ENCODE data around the gene TMEM50B.
A peak's percentile ranks its signal among the peaks of the same experiment; 100 is the strongest.

The TMEM50B gene

DNA sequence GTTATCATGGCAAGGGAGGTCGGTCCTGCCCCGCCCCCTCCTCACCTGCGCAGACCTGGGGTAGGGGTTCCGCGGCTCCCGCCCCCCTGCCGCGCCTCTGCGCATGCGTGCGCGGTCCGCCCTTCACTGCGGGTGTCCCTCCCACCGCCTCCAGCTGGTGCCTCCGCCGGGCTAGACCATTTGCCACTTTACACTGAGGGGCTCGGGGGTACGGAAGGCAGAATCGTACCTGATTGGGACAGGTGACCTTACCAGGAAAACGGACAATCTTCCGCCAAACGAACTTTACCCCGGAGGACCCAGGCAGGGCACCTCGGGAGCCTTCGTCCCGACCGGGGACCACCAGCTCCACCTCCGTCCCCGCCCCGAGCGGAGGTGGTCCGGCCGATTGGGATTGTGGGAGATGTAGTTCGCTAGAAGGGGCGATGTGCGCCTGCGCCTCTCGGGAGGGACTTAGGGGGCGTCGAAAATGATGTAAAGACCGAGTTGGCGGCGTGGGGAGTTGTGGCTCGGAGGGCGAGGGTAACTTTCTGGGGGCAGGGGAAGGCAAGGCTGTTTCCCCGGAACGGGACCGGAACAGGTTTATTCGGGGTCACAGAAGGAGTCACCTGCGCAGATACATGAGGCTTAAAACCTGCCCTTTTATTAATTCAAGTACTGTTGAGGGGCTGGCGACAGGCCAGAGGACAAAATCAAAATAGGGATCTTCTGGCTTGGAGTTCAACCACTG, 11.8 kb upstream of the TMEM50B start, which contains the start of gene DNAJC28:
Gene DNAJC28, minus strand, starts transcription at position 344 of the 730 bp plus-strand sequence. CDS start 2,323 bp downstream, outside the sequence.
- no peak for FAIRE-seq
- TF ChIP-seq, protein P1, sequence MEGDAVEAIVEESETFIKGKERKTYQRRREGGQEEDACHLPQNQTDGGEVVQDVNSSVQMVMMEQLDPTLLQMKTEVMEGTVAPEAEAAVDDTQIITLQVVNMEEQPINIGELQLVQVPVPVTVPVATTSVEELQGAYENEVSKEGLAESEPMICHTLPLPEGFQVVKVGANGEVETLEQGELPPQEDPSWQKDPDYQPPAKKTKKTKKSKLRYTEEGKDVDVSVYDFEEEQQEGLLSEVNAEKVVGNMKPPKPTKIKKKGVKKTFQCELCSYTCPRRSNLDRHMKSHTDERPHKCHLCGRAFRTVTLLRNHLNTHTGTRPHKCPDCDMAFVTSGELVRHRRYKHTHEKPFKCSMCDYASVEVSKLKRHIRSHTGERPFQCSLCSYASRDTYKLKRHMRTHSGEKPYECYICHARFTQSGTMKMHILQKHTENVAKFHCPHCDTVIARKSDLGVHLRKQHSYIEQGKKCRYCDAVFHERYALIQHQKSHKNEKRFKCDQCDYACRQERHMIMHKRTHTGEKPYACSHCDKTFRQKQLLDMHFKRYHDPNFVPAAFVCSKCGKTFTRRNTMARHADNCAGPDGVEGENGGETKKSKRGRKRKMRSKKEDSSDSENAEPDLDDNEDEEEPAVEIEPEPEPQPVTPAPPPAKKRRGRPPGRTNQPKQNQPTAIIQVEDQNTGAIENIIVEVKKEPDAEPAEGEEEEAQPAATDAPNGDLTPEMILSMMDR (IDR thresholded peaks at IDR 0.05; ENCODE audit: insufficient read depth, missing control alignments), result no peak
- peak; percentile 84 for DNase-seq (ENCODE audit: insufficient read length, low spot score)

DNA sequence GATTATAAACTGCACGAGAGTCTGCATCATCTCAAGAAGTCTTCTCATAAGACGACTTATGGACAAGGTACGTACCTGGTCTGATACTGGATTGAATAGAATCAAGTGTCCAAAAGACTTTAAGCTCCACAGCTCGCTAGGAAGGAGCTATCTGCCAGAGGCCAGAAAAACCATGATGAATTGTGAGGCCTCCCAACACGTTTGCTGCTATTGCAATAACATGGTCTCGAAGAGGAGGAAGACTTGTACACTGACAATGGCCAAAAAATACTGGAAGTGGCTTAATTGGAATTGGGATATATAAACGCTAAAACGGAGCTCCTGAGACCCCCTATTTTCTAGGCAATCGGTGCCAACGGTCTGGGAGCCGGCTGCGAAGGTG, 11.2 kb upstream of the TMEM50B start:
- TF ChIP-seq, protein P1 (IDR thresholded peaks at IDR 0.05; ENCODE audit: insufficient read depth, missing control alignments), result no peak
- FAIRE-seq, result no peak
- no peak for DNase-seq (ENCODE audit: insufficient read length, low spot score)

DNA sequence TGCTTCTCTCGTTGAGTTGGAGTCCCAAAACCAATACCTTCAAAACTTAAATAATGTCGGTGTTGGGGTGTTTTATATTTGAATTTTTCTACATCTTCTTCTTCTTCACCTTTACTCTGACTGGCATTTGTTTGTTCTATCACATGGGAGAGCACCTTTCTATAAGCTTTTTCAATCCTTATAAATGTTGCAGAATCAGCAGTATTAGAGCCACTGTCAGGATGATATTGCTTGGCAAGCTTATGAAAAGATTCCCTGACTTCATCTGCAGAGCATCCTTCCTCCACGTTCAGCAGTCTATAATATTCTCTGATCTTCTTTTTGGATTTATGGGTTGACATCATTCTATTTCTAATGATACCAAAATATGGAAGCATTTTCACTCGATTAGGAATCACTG, 9.2 kb upstream of the TMEM50B start:
- FAIRE-seq, result no peak
- TF ChIP-seq, protein P1 (IDR thresholded peaks at IDR 0.05; ENCODE audit: insufficient read depth, missing control alignments), result no peak
- DNase-seq (ENCODE audit: insufficient read length, low spot score), result no peak

DNA sequence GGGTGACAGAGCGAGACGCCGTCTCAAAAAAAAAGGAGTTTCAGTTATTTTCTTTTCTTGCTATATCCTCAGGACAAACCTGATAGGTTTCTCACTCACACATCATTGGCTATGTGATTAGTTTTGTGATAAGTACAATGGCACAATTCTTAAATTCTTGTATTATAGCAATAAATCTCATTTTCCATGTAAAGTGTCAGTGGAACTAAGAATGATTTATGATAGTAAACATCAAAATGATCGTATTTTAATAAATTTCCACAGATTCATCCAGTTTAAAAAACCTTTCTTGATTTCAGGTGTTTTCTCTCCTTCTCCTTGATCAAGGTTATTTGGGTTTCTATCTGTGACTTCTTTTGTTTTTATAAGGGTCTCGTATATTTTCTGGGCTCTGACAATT, 8.2 kb upstream of the TMEM50B start:
- DNase-seq (ENCODE audit: insufficient read length, low spot score) (no peak), FAIRE-seq (no peak)
- TF ChIP-seq, protein P1 (IDR thresholded peaks at IDR 0.05; ENCODE audit: insufficient read depth, missing control alignments), result no peak

DNA sequence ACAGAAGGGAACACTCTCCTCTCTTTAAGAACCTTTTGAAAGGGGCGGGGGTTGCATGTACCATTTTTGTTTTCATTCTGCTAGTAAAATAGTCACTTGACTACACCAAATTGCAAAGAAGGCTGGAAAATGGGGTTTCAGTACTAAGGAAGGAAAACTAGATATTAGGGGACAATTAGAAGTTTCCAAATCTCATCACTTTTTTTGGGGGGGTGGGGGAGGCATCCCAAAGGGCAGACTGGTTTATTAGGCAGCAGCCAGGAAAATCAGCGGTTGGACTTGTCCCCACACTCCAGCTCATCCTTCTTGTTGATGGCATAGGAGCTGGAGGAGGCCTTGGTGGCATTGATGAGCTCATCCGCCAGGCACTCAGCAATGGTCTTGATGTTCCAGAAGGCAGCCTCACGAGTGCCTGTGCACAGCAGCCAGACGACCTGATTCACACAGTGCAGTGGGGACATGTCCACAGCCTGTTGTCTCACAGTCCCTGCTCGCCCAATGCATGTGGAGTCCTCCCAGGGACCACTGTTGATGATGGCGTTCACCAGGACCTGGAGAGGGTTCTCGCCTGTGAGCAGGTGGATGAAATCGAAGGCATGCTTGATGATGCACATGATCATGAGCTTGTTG, 1.7 kb upstream of the TMEM50B start:
- FAIRE-seq, result no peak
- no peak for DNase-seq (ENCODE audit: insufficient read length, low spot score)
- TF ChIP-seq, protein P1 (IDR thresholded peaks at IDR 0.05; ENCODE audit: insufficient read depth, missing control alignments), result no peak

DNA sequence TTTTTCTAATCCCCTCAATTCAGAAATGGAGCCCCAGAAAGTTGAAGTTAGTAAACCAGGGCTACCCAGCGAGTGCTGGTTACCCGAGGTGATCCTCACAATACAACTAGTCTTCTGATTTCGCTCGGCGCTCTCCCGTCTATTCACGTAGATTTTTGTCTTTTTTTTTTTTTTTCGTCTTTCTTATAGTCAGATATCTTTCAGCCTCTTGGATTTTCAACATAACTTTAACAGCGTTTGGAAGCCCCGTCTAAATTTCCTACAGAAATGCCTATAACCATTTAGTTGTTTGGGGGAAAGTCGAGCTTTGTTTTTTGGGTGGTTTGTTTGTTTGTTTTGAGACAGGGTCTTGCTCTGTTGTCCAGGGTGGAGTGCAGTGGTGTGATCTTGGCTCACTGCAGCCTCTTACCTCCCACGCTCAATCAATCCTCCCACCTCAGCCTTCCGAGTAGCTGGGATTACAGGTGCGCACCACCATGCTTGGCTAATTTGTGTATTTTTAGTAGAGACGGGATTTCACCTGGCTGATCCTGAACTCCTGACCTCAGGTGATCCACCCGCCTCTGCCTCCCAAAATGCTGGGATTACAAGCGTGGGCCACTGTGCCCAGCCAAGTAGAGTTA, 818 bp upstream of the TMEM50B start:
- FAIRE-seq (no peak), DNase-seq (ENCODE audit: insufficient read length, low spot score) (no peak)
- TF ChIP-seq, protein P1 (IDR thresholded peaks at IDR 0.05; ENCODE audit: insufficient read depth, missing control alignments), result no peak

Measured in D721Med (cell line).